BLaER1 (cell line): ENCODE measurements around the gene YJU2.
"Not testable (repeated sequence)": the region's sequence is repeated elsewhere in the genome, so short reads cannot be mapped to it uniquely, and the experiment has no call there.

ENCODE experiments used
- H3K27ac ChIP-seq: shearing (Covaris generic); formaldehyde crosslinking; 2 replicates; pipeline ENCODE4 v1.8.1; 2022
- H3K27me3 ChIP-seq: shearing (Covaris generic); formaldehyde crosslinking; 2 replicates; pipeline ENCODE4 v1.8.1; 2022
- H3K36me3 ChIP-seq: shearing (Covaris generic); formaldehyde crosslinking; 2 replicates; pipeline ENCODE4 v1.8.1; 2022
- H3K4me1 ChIP-seq: shearing (Covaris generic); formaldehyde crosslinking; 2 replicates; pipeline ENCODE4 v1.8.1; 2022
- H3K4me2 ChIP-seq: shearing (Covaris generic); formaldehyde crosslinking; 2 replicates; pipeline ENCODE4 v1.8.1; 2022
- H3K4me3 ChIP-seq: shearing (Covaris generic); formaldehyde crosslinking; 2 replicates; pipeline ENCODE4 v1.8.1; 2022
- H3K9ac ChIP-seq: shearing (Covaris generic); formaldehyde crosslinking; 2 replicates; pipeline ENCODE4 v1.8.1; 2022
- H3K9me3 ChIP-seq: shearing (Covaris generic); formaldehyde crosslinking; 2 replicates; pipeline ENCODE4 v1.8.1; 2022
- H4K20me1 ChIP-seq: shearing (Covaris generic); formaldehyde crosslinking; 2 replicates; pipeline ENCODE4 v1.8.1; 2022
- Cebpa-rat ChIP-seq: shearing (Covaris generic); IDR thresholded peaks from 2 replicates; pipeline ENCODE4 v1.8.1; 2022

Gene YJU2

DNA sequence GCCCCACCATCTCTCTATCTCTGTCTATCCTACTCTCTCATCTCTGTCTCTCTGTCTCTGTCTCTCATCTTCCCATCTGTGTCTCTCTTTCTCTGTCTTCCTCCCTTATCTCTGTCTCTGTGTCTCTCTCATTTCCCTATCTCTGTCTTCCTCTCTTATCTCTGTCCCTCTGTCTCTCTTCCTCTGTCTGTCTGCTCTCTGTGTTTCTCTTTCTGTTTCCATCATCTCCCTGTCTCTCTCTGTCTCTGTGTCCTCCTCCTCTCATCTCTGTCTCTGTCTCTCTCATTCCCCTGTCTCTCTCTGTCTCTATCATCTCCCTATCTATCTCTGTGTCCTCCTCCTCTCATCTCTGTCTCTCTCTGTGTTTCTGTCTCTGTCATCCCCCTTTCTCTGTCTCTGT is 19.1 kb upstream of the YJU2 start:
- TF ChIP-seq Cebpa-rat = no peak
- no peak overlapping the region for H3K4me3 ChIP-seq
- H3K4me2 ChIP-seq = no peak overlapping the region
- no peaks in the 10 kb centered on the region for H3K9me3 ChIP-seq
- no peaks in the 10 kb centered on the region for H4K20me1 ChIP-seq
- peaks cover 15% of the 10 kb centered on the region for H3K4me1 ChIP-seq
- no peak overlapping the region for H3K27ac ChIP-seq
- H3K36me3 ChIP-seq = no peaks in the 10 kb centered on the region
- H3K9ac ChIP-seq = no peak overlapping the region
- no peaks in the 10 kb centered on the region for H3K27me3 ChIP-seq

GRCh38 chr19:4228765-4229178 is 18.1 kb upstream of the YJU2 start:
- Histone ChIP-seq H3K9me3 (no peaks in the 10 kb centered on the region), H3K9ac (no peak overlapping the region), H4K20me1 (no peaks in the 10 kb centered on the region), H3K4me3 (no peak overlapping the region), H3K4me1 (peaks cover 13% of the 10 kb centered on the region), H3K4me2 (peak overlapping the region; percentile 66), H3K36me3 (no peaks in the 10 kb centered on the region), H3K27me3 (no peaks in the 10 kb centered on the region), H3K27ac (0 out of 2 replicates have a peak overlapping the region, but pooled peaks have one; percentile 30)
- no peak for TF ChIP-seq Cebpa-rat

DNA sequence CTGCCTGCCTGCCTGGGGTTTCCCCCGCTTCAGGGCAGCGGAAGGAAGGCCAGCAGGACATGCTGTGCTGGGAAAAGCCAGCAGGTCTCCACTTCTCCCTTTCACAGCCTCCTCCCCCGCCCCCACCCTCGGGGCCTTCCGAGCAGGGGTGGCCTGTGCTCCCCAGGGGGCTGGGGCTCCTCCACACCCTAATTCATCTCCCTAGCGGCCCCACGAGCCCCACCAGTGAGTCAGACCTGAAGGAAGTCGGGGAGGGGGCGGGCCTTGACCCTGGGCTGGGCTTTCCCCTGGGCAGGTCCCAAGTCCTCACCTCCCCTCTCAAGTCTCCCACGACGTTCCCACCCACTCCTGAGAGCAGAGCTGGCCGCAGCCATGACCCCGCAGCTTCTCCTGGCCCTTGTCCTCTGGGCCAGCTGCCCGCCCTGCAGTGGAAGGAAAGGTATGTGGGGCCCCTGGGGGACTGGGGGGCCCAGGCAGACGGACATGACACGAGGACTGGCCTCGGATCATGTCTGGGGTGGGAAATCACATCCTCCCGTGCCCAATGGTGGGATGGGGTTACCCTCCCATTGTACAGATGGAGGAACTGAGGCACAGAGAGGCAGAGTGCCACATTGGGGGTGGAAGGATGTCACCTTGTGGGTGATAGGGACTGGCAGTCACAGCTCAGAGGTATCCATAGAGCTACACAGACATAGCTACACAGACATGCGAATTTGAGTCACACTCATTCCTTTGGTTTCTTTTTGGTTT is 17.5 kb upstream of the YJU2 start, which contains the start of gene EBI3:
EBI3 (plus strand) TSS at position 345 of the 753 bp plus-strand sequence; CDS start at position 373, 28 bp downstream.
- no peaks in the 10 kb centered on the region for H3K27me3 ChIP-seq
- TF ChIP-seq Cebpa-rat = no peak
- no peak within 1 kb of the TSS for H3K4me3 ChIP-seq
- 0 out of 2 replicates have a peak within 1 kb of the TSS, but pooled peaks have one; percentile 30 for H3K27ac ChIP-seq
- H3K36me3 ChIP-seq = no peaks in the 10 kb centered on the region
- peak within 1 kb of the TSS; percentile 66 for H3K4me2 ChIP-seq
- H4K20me1 ChIP-seq = no peaks in the 10 kb centered on the region
- H3K4me1 ChIP-seq = peaks cover 13% of the 10 kb centered on the region
- H3K9me3 ChIP-seq = no peaks in the 10 kb centered on the region
- no peak within 1 kb of the TSS for H3K9ac ChIP-seq

DNA sequence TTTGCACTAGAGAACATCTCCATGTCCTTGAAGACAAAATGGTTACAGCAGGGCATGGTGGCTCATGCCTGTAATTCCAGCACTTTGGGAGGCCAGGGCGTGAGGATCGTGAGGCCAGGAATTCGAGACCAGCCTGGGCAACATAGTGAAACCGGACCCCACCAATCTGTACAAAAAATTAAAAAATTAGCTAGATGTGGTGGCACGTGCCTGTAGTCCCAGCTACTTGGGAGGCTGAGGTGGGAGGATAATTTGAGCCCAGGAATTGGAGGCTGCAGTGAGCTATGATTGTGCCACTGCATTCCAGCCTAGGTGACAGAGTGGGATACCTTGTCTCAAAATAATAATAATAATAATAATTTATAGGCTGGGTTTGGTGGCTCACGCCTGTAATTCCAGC is 16.6 kb upstream of the YJU2 start:
- not testable (repeated sequence) for H3K27me3 ChIP-seq, H3K36me3 ChIP-seq, H3K9me3 ChIP-seq, H3K9ac ChIP-seq, H3K4me3 ChIP-seq, H4K20me1 ChIP-seq, H3K4me2 ChIP-seq, H3K27ac ChIP-seq
- H3K4me1 ChIP-seq = peaks cover 13% of the 10 kb centered on the region

- not testable (repeated sequence) for H3K4me2 ChIP-seq, H3K27me3 ChIP-seq, H3K27ac ChIP-seq, H3K9me3 ChIP-seq, H3K36me3 ChIP-seq, H4K20me1 ChIP-seq, H3K4me3 ChIP-seq, H3K9ac ChIP-seq
- peaks cover 13% of the 10 kb centered on the region for H3K4me1 ChIP-seq
Measured at GRCh38 chr19:4231521-4231920, 15.4 kb upstream of the YJU2 start.

- not testable (repeated sequence) for H3K9me3 ChIP-seq, H3K27ac ChIP-seq, H4K20me1 ChIP-seq, H3K9ac ChIP-seq, H3K4me2 ChIP-seq, H3K36me3 ChIP-seq, H3K27me3 ChIP-seq, H3K4me3 ChIP-seq
- peaks cover 13% of the 10 kb centered on the region for H3K4me1 ChIP-seq
Measured at GRCh38 chr19:4232139-4232538, 14.7 kb upstream of the YJU2 start.

DNA sequence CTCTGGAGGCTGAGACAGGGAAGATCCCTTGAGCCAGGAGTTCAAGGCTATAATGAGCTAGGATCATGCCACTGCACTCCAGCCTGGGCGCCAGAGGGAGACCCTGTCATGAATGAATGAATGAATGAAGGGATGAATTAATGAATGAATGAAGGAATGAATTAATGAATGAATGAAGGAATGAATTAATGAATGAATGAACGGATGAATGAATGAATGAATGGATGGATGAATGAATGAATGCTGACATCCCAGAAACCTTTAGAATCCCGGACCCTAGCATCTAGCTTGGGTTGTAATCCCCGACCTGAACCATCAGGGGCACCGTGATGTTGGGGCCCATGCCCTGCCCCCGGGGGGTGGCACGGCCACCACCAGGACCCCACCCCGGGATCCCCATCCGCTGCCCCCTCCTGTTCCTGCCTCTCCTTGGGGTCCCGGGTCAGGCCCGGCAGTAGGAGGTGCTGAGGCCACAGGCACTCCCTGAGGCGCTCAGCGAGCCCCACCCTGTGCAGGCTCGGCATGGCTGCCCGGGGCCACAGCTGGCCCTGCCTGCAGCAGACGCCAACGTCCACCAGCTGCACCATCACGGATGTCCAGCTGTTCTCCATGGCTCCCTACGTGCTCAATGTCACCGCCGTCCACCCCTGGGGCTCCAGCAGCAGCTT is 14.1 kb upstream of the YJU2 start:
- H4K20me1 ChIP-seq = no peaks in the 10 kb centered on the region
- no peak overlapping the region for H3K9ac ChIP-seq
- H3K4me2 ChIP-seq = no peak overlapping the region
- TF ChIP-seq Cebpa-rat = no peak
- H3K9me3 ChIP-seq = no peaks in the 10 kb centered on the region
- H3K4me3 ChIP-seq = no peak overlapping the region
- no peak overlapping the region for H3K27ac ChIP-seq
- no peaks in the 10 kb centered on the region for H3K36me3 ChIP-seq
- peaks cover 13% of the 10 kb centered on the region for H3K4me1 ChIP-seq
- H3K27me3 ChIP-seq = no peaks in the 10 kb centered on the region

DNA sequence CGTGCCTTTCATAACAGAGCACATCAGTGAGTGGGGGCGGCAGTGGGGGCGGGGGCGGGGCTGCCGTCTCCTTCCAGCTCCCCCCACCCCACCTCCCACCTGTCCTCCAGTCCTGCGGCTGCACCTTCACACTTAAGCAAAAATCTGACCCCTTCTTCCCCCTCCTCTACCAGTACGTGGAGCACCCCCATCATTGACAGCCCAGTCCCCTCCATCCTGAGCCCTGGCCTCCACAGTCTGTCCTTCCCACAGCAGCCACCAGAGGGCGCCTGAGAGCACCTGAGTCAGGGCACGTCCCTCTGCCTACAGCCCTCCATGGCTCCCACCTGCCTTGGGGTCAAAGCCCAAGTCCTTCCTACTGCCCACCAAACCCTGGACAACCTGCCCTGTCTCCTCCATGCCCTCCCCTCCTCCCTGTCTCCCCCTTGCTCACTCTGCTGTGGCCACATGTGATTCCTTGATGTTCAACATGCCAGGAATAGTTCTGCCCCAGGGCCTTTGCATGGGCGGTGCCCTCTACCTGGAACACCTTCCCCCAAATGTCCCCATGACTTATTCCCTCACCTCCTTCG is 13.5 kb upstream of the YJU2 start:
- Histone ChIP-seq H3K9me3 (no peaks in the 10 kb centered on the region), H4K20me1 (no peaks in the 10 kb centered on the region), H3K27ac (no peak overlapping the region), H3K4me2 (no peak overlapping the region), H3K4me3 (no peak overlapping the region), H3K9ac (no peak overlapping the region), H3K27me3 (no peaks in the 10 kb centered on the region), H3K4me1 (peaks cover 13% of the 10 kb centered on the region), H3K36me3 (no peaks in the 10 kb centered on the region)
- no peak for TF ChIP-seq Cebpa-rat

DNA sequence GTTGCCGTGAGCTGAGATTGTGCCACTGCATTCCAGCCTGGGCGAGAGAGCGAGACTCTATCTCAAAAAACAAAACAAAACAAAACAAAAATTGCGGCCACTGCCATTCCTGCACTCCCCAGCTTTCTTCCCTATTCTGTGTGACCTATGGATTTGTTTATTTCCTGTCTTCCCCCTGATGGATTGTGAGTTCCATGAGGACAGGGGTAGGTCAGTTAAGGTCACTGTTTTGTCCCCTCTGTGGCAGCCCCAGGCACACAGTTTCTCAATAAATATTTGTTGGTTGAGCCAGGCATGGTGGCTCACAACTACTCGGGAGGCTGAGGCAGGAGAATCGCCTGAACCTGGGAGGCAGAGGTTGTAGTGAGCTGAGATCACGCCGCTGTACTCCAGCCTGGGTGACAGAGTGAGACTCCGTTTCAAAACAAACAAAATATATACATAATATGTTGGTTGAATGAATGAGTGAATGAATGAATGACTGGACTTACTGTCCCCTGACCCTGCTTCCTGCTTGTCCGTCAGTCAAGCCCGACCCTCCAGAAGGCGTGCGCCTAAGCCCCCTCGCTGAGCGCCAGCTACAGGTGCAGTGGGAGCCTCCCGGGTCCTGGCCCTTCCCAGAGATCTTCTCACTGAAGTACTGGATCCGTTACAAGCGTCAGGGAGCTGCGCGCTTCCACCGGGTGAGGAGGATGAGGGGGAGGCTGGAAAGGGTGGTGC is 12.6 kb upstream of the YJU2 start:
- Histone ChIP-seq H3K9me3 (no peaks in the 10 kb centered on the region), H3K4me2 (no peak overlapping the region), H3K4me3 (no peak overlapping the region), H3K4me1 (peaks cover 4% of the 10 kb centered on the region), H3K9ac (no peak overlapping the region), H3K27ac (no peak overlapping the region), H4K20me1 (no peaks in the 10 kb centered on the region), H3K27me3 (no peaks in the 10 kb centered on the region), H3K36me3 (no peaks in the 10 kb centered on the region)
- no peak for TF ChIP-seq Cebpa-rat

GRCh38 chr19:4234862-4235201 is 12.0 kb upstream of the YJU2 start:
- Histone ChIP-seq H4K20me1 (no peaks in the 10 kb centered on the region), H3K9me3 (no peaks in the 10 kb centered on the region), H3K4me1 (no peaks in the 10 kb centered on the region), H3K4me2 (no peak overlapping the region), H3K27me3 (no peaks in the 10 kb centered on the region), H3K9ac (no peak overlapping the region), H3K4me3 (no peak overlapping the region), H3K27ac (no peak overlapping the region), H3K36me3 (no peaks in the 10 kb centered on the region)
- TF ChIP-seq Cebpa-rat = no peak

DNA sequence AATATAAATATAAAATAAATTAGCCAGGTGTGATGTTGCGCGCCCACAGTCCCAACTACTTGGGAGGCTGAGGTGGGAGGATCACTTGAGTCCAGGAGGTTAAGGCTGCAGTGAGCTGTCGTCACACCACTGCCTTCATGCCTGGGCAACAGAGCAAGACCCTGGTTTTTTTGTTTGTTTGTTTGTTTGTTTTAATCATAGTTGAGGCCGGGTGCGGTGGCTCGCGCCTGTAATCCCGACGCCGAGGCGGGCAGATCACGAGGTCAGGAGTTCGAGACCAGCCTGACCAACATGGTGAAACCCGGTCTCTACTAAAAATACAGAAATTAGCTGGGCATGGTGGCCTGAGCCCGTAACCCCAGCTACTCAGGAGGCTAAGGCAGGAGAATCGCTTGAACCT is 9.4 kb upstream of the YJU2 start:
- not testable (repeated sequence) for H3K36me3 ChIP-seq, H3K4me1 ChIP-seq, H3K27ac ChIP-seq, H3K9ac ChIP-seq, H4K20me1 ChIP-seq, H3K27me3 ChIP-seq, H3K4me3 ChIP-seq, H3K4me2 ChIP-seq
- 0 out of 2 replicates have a peak, but pooled peaks cover 12% of the 10 kb centered on the region for H3K9me3 ChIP-seq
